MM.1S (cell line): ENCODE data around the gene KIAA0040.

ENCODE experiments used
- DNase-seq: peaks from one replicate; pipeline ENCODE4 v3.0.0-alpha.2; 2015
- H2AFZ ChIP-seq: fragments of 300-600 bp; sonication (generic); 2 replicates; pipeline ENCODE4 v1.6.0; 2016; ENCODE audit warnings: antibody characterized with exemption, low read length
- H3F3A ChIP-seq: fragments of 300-600 bp; sonication (generic); 2 replicates; pipeline ENCODE4 v1.6.1; 2016; ENCODE audit warnings: mild to moderate bottlenecking, antibody characterized with exemption, low read length, moderate library complexity, mixed read lengths; ENCODE audit not compliant: insufficient read depth
- H3K27ac ChIP-seq: fragments of 300-600 bp; sonication (generic); 2 replicates; pipeline ENCODE4 v1.5.1; 2016; ENCODE audit warnings: mild to moderate bottlenecking, low read length
- H3K27me3 ChIP-seq: fragments of 300-600 bp; sonication (generic); replicated peaks from 2 replicates; pipeline ENCODE4 v1.6.0; 2016; ENCODE audit warnings: low read length; ENCODE audit not compliant: insufficient read depth
- H3K36me3 ChIP-seq: fragments of 300-600 bp; sonication (generic); replicated peaks from 2 replicates; pipeline ENCODE4 v1.6.1; 2016; ENCODE audit warnings: mild to moderate bottlenecking, low read length, mixed read lengths; ENCODE audit not compliant: insufficient read depth
- H3K4me1 ChIP-seq: fragments of 300-600 bp; sonication (generic); 2 replicates; pipeline ENCODE4 v1.6.1; 2016; ENCODE audit warnings: low read length, mixed read lengths
- H3K4me2 ChIP-seq: fragments of 300-600 bp; sonication (generic); 2 replicates; pipeline ENCODE4 v1.6.0; 2016; ENCODE audit warnings: low read depth, low read length
- H3K4me3 ChIP-seq: fragments of 300-600 bp; sonication (generic); 2 replicates; pipeline ENCODE4 v1.5.1; 2016; ENCODE audit warnings: low read length, mixed read lengths
- H3K79me2 ChIP-seq: fragments of 300-600 bp; sonication (generic); 2 replicates; pipeline ENCODE4 v1.6.1; 2016; ENCODE audit warnings: mixed run types, low read length, mixed read lengths
- H3K9ac ChIP-seq: fragments of 300-600 bp; sonication (generic); 2 replicates; pipeline ENCODE4 v1.6.1; 2016; ENCODE audit warnings: low read length, mixed read lengths
- H3K9me2 ChIP-seq: fragments of 300-600 bp; sonication (generic); replicated peaks from 2 replicates; pipeline ENCODE4 v1.6.1; 2016; ENCODE audit warnings: mild to moderate bottlenecking, low read length, mixed read lengths; ENCODE audit not compliant: insufficient read depth
- H3K9me3 ChIP-seq: fragments of 300-600 bp; sonication (generic); replicated peaks from 2 replicates; pipeline ENCODE4 v1.6.1; 2016; ENCODE audit warnings: mild to moderate bottlenecking, low read length, mixed read lengths; ENCODE audit not compliant: insufficient read depth
- H4K20me1 ChIP-seq: fragments of 300-600 bp; sonication (generic); 2 replicates; pipeline ENCODE4 v1.6.1; 2016; ENCODE audit warnings: mild to moderate bottlenecking, low read length, moderate library complexity, mixed read lengths; ENCODE audit not compliant: insufficient read depth
- EZH2 ChIP-seq: fragments of 300-600 bp; sonication (generic); optimal IDR thresholded peaks from 2 replicates; pipeline ENCODE3; 2017; ENCODE audit warnings: low read depth, mild to moderate bottlenecking, antibody characterized with exemption, low read length, mixed read lengths
- EZH2phosphoT487 ChIP-seq: fragments of 300-600 bp; sonication (generic); IDR thresholded peaks from 2 replicates; pipeline ENCODE4 v1.6.1; 2018; ENCODE audit warnings: antibody characterized with exemption, low read length
- TF ChIP-seq, protein P1 (sequence below): fragments of 300-600 bp; sonication (generic); IDR thresholded peaks from 2 replicates; pipeline ENCODE4 v1.5.1; 2016; ENCODE audit warnings: antibody characterized with exemption, low read length, mixed read lengths

Gene KIAA0040

DNA sequence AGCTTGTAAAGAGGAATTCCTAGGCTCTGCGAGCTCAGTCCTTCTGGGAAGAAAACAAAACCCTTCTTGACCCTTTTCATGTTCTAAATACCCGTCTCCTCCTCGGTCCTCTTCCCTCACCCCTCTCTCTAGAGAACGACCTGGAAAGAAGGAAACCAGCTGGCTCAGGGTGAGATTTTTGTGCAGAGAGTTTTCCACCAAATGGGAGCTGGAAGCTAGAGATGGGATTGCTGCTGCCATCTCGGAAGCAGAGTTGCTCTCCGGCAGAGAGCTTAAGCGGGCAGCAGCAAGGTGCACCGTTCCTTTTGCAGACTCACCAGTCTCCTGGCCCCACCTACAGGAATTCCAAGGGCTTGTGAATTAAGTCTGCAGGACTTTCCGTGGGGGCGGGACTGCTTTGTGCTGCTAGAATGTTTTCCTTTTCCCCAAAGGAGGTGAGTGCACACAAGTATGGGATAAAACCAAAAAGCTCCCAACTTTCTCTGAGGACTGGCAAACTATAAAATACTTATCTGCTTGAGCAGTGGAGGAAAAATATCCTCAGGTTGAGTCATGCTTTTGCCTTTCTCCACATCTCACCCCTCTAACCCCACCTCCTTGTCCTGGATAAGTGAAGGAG is 29.1 kb upstream of the KIAA0040 start:
- no peaks in the 10 kb centered on the region for H3K79me2 ChIP-seq
- H3K36me3 ChIP-seq, result no peaks in the 10 kb centered on the region
- no peak for TF ChIP-seq EZH2phosphoT487
- TF ChIP-seq, protein P1, sequence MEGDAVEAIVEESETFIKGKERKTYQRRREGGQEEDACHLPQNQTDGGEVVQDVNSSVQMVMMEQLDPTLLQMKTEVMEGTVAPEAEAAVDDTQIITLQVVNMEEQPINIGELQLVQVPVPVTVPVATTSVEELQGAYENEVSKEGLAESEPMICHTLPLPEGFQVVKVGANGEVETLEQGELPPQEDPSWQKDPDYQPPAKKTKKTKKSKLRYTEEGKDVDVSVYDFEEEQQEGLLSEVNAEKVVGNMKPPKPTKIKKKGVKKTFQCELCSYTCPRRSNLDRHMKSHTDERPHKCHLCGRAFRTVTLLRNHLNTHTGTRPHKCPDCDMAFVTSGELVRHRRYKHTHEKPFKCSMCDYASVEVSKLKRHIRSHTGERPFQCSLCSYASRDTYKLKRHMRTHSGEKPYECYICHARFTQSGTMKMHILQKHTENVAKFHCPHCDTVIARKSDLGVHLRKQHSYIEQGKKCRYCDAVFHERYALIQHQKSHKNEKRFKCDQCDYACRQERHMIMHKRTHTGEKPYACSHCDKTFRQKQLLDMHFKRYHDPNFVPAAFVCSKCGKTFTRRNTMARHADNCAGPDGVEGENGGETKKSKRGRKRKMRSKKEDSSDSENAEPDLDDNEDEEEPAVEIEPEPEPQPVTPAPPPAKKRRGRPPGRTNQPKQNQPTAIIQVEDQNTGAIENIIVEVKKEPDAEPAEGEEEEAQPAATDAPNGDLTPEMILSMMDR, result no peak
- no peak for TF ChIP-seq EZH2
- no peak overlapping the region for H3K9ac ChIP-seq
- H3K9me2 ChIP-seq, result no peaks in the 10 kb centered on the region
- DNase-seq, result no peak
- H3K4me3 ChIP-seq, result no peak overlapping the region
- no peaks in the 10 kb centered on the region for H3K27me3 ChIP-seq
- no peaks in the 10 kb centered on the region for H3K9me3 ChIP-seq
- H3K4me1 ChIP-seq, result peaks cover 13% of the 10 kb centered on the region
- H3K4me2 ChIP-seq, result no peak overlapping the region
- H3F3A ChIP-seq, result no peaks in the 10 kb centered on the region
- H2AFZ ChIP-seq, result no peak overlapping the region
- no peaks in the 10 kb centered on the region for H4K20me1 ChIP-seq
- no peak overlapping the region for H3K27ac ChIP-seq

DNA sequence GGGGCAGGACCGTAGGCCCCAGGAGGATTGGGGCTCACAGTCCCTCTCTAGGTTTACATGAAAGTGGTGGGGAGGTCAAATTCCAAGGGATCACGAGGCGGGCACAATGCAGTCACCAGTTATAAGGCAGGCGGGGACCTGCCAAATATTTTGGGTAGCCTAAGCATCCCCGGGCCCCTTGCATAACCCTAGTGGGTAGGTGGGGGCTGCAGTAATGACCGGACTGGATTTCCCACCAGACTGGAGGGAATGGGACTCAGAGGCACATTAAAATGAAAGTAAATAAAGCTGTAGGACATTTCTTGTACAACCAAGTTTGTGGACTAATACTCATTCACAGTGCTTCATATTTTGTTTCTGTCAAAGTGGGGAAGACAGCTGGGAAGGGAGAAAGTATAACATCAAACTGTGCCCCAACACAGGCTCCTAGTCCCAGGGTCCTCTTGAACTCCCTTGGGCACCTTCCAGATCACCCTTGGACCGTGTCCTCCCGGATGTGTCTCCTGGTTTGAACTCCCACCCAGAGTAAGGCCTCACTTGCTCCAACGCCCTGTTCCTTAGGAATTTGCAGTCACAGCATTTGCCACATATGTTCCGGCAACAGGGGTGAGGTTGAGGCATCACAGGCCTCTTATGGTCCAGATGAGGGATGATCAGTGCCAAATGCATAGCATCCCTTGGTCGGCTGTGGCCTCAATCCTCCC is 28.4 kb upstream of the KIAA0040 start:
- H3K79me2 ChIP-seq, result no peaks in the 10 kb centered on the region
- H4K20me1 ChIP-seq, result no peaks in the 10 kb centered on the region
- H3K4me1 ChIP-seq, result peaks cover 13% of the 10 kb centered on the region
- H3K4me3 ChIP-seq, result no peak overlapping the region
- H3K36me3 ChIP-seq, result no peaks in the 10 kb centered on the region
- H3K27ac ChIP-seq, result no peak overlapping the region
- H3K4me2 ChIP-seq, result no peak overlapping the region
- DNase-seq, result no peak
- H2AFZ ChIP-seq, result 0 out of 2 replicates have a peak overlapping the region, but pooled peaks have one; percentile 9
- TF ChIP-seq EZH2 (no peak), EZH2phosphoT487 (no peak)
- TF ChIP-seq, protein P1, result no peak
- no peaks in the 10 kb centered on the region for H3K9me2 ChIP-seq
- H3K9ac ChIP-seq, result no peak overlapping the region
- H3K27me3 ChIP-seq, result no peaks in the 10 kb centered on the region
- H3K9me3 ChIP-seq, result no peaks in the 10 kb centered on the region
- no peaks in the 10 kb centered on the region for H3F3A ChIP-seq

DNA sequence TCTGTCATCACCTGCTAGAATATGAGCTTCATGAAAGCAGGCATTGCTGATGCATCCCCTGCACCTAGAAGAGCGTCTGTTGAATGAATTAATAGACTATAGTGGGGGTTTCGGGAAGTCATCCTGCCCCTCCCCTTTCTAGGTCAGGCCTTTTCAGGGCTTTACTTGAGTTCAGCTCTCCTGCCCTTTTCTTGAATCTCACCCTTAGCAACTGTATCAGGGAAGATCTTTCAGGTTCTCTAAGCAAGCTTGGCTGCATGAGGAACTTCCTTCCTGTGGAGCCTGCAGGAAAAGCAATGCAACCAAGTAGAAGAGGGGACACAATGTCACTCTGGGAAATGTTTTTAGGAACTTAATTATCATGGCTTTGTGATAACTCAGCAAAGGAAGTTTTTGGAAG is 27.2 kb upstream of the KIAA0040 start:
- no peak for TF ChIP-seq EZH2
- no peak for TF ChIP-seq EZH2phosphoT487
- TF ChIP-seq, protein P1, result no peak
- Histone ChIP-seq H3K27me3 (no peaks in the 10 kb centered on the region), H3K9ac (no peak overlapping the region), H3K27ac (no peak overlapping the region), H3K79me2 (no peaks in the 10 kb centered on the region), H3K9me3 (no peaks in the 10 kb centered on the region), H3F3A (no peaks in the 10 kb centered on the region), H2AFZ (no peak overlapping the region), H3K36me3 (no peaks in the 10 kb centered on the region), H4K20me1 (no peaks in the 10 kb centered on the region), H3K4me3 (no peak overlapping the region), H3K4me1 (peaks cover 13% of the 10 kb centered on the region), H3K9me2 (no peaks in the 10 kb centered on the region), H3K4me2 (no peak overlapping the region)
- DNase-seq, result no peak
